OCI-M2 (cell line): Measurements from ENCODE around the gene DVL2.
"Not testable (repeated sequence)": the region's sequence is repeated elsewhere in the genome, so short reads cannot be mapped to it uniquely, and the experiment has no call there.

ENCODE experiments used
- DNase-seq: peaks from one replicate; lab custom pipeline; 2025; ENCODE audit not compliant: unreplicated experiment; lab: John Stamatoyannopoulos, UW

DVL2 gene

GRCh38 chr17:7204336-7204735, 30.0 kb downstream of the DVL2 start:
- no peak for DNase-seq

DNA sequence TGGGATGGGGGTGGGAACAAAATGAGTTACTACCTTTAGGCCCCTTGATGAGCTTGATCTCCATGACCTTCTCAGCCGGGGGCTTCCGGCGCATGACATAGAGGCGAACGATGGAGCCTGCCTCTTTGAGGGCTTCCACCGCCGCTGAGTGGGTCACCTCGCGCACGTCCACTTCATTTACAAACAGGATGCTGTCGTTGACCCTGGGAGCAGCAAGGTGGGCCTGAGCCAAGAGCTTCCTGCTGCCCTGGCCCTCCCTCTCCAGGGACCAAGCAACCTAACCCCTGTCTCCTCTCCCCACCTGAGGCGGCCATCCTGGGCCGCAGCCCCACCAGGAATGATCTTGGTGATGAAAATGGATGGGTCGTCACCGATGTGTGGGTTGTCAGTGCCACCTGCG, 30.9 kb downstream of the DVL2 start:
- no peak for DNase-seq

- DNase-seq, result no peak
Observed at GRCh38 chr17:7196651-7197401, 37.5 kb downstream of the DVL2 start.

- DNase-seq, result no peak
Observed at GRCh38 chr17:7195971-7196370, 38.3 kb downstream of the DVL2 start.

DNA sequence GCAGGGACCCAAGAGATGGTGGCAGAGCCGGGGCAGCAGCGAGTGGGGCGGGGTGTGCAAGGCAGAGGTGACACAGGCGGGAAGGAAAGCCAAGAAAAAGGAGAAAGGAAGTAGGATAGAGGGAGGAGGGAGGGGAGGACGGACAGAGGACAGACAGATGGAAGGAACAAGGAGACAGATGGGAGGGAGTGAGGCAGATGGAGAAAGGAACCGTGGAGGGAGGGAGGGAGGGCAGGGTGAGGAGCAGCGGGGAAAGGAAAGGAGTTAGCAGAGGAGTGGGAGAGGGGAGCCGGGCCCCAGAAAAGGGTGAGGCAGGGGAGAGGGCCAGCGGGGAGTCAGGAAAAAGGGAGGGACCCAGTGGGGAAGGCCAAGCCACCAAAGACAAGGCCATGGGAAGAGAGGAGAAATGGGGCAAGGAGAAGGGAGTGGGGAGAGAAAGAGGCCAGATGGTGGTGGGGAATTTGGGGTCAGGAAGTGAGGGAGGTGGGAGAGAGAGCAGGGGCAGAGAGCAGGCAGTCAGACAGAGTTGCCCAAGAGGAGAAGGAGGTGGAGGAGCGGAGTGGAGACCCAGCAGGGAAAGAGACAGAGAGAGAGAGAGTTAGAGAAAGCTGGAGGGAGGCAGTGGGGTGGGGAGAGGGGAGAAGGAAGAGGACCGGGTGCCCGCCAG, 41.9 kb downstream of the DVL2 start:
- DNase-seq, result no peak

DNA sequence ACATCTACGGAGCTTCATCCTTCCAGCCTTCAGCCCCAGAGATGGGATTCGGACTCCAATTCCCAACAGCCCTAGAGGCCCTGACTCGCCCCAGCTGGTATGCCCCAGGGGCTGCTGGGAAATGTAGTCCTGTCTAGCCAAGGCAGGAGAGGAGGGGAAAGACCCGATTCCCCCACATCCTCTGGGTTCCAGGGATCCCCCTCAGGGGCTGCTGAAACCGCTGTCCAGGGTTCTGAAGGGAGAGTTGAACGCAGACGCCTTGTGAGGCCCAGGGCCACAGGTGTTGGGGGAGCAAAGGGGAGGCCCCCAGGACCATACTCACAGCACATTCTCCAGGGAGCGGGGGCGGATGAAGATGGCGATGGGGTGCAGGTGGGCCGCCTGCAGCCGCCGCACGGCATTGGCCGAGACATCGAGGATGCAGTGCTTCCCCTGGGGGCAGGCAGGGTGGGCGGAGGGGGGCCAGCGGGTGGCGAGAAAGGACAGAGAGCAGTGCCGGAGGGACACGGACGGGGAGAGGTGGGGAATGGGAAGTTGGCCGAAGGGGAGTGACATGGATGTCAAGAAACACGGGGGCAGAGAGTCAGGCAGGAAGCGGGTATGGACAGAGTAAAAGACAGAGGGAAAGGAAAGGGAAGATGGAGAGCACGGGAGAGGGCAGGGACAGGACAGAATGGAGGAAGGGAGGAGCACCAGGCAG, 42.6 kb downstream of the DVL2 start:
- DNase-seq, result no peak

DNA sequence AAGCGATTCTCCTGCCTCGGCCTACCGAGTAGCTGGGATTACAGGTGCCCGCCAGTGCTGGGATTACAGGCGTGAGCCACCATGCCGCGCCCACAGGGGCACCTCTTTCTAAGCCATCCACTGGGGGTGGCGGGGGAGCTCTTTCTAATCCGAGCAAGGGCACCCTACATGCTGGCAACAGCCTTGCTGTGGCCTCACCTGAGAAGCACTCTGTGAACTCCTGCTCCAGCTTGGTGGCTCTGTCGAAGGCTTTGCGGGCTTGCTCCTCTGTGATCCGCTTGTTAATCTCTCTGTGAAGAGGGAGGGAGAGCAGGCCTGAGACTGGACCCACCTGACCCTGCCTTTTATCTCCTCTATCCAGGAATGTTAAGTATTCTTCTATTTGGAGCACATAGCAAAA, 43.2 kb downstream of the DVL2 start:
- DNase-seq, result no peak

DNA sequence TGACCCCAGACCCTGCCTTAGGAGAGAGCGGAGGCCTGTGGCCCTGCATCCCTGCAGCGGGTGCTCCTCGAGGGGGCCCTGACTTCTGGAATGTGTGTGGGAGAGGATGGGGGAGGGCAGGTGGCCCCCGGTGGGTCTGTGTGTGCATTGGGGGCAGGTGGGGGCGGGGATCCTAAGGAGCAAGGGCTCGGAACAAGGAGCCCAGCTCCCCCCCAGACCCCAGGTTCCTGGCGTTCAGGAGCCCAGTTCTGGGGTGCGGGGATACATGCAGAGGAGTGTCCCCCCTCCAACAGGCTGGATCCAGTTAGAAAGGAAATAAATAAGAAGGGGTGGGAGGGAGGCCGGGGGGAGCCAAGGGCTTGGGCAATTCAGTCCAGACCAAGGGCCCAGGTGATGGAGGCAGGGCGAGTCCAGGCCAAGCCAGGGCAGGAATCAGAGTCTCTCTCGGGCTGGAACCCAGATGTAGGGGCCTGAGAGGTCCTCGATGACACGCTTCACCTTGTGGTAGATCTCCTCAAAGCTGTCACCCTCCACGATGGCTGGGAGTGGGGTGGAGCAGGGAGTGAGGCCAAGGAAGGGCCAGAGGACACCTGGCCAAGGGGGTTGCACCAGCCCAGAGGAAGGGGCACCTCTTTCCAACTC, 43.9 kb downstream of the DVL2 start:
- DNase-seq, result no peak

DNA sequence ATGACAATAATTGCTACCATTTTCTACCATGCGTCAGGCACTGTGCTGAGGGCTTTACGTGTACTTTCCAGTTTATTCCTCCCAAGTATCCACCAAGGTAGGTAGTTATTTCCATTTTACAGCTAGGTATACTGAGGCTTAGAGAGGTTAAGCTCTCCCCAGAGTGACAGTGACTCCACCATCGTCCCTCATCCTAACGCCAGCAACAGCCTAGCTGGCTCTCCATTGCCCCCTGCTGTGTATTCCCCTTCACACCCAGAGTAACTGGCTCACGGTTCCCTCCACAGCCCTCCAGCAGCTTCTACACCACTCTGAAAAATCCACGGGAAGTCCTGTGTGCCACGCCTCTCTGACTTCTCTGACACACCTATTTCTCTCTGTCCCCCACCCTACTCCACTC, 48.1 kb downstream of the DVL2 start:
- DNase-seq, result no peak

GRCh38 chr17:7184647-7185046, 49.7 kb downstream of the DVL2 start:
- DNase-seq, result no peak

- DNase-seq, result no peak
Observed at GRCh38 chr17:7184091-7184488, 50.2 kb downstream of the DVL2 start.

GRCh38 chr17:7183433-7184090, 50.8 kb downstream of the DVL2 start:
- no peak for DNase-seq

DNA sequence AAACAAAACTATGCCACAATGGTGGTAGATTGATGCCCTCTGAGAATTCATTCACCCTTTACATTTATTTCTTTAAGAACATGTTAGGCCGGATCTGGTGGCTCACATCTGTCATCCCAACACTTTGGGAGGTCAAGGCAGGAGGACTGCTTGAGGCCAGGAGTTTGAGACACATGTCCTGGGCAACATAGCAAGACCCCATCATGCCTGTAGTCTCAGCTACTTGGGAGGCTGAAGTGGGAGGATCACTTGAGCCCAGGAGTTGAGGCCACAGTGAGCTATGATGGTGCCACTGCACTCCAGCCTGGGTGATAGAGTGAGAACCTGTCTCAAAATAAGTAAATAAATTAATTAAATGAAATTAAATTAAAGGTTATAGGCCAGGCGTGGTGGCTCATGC, 52.2 kb downstream of the DVL2 start:
- DNase-seq, result not testable (repeated sequence)

DNA sequence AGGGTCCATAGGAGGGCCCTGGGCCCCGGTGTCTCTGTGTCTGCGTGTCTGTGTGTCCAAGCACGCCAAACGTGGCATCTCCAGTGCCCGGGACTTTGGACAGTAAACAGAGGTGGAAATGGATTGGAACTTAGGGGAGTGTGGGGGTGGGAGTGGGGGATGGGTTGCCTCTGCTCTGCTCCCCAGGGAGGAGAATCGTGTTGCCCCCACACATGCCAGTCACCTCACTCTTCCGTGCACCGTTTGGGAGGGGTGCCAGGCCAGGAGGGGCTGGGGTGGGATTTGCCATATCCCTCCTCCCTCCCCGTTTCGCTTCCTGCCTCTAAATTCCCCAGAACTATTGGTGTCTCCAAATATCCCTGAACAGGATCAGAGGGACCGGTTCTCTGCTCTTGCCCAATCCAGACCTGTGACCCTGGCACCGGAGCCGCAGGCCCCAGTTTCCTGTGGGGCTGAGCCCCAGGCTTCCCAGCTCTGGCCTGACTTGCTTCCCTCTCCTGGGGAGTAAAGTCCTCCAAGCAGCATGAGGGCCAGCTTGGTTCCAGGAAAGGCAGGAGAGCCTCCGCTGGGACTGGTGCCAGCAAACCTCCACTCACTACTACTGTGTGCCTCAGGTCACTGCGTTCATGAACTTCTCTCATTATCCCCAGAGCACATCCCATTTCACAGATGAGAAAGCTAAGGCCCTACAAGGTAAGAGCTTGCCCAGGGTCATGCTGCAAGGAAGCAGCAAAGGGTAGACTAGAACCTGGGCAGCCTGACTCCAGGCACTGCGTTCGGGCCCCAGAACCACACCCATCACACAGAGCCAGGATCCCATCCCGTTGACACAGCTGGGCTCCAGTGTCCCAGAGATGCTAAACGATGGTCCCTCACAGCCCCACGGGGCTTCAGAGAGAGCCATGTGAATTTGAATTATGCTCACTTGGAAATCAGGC, 54.7 kb downstream of the DVL2 start, which contains the start of gene ASGR1:
TSS of gene ASGR1 (minus strand) at position 54 of the 938 bp plus-strand sequence. CDS start 807 bp downstream, outside the sequence.
- no peak for DNase-seq

DNA sequence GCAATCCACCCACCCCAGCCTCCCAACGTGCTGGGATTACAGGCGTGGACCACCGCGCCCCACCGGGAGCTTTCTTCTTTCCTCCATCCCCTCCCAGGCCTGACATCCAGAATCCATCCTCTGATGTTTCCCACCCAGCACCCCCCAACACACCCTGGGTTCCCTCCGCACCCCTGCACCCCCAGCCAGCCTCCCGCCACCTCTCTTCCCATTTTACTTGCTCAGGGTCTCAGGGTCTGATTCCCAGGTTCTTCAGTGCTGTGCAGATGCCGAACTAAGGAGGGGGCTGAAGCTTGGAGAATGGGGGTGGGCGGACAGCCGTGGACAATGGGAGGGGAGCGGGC, 55.4 kb downstream of the DVL2 start:
- DNase-seq, result no peak

DNA sequence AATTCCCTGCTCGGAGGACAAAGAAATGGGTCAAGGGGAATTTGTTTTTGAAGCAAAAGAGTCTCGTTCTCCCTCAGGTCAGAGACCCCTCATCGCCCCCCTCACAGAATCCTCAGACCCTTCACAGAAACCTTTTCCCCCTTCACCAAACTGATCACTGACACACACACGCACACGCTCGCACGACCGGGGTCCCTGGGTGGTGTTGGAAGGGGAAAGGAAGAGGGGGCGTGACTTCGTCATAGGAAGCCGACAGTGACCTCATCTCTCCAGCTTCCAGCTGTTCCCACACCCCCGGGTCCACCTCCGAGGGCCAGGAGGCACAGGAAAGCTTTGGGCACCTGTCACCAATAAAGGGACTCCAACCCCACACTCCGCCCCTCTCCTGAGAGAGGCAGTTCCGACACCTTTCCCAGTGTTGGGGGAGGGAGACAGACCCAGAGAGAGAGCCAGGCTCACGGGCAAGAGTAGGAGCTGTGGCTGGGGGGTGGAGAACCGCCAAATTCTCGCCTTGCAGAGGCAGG, 56.3 kb downstream of the DVL2 start:
- no peak for DNase-seq

DNA sequence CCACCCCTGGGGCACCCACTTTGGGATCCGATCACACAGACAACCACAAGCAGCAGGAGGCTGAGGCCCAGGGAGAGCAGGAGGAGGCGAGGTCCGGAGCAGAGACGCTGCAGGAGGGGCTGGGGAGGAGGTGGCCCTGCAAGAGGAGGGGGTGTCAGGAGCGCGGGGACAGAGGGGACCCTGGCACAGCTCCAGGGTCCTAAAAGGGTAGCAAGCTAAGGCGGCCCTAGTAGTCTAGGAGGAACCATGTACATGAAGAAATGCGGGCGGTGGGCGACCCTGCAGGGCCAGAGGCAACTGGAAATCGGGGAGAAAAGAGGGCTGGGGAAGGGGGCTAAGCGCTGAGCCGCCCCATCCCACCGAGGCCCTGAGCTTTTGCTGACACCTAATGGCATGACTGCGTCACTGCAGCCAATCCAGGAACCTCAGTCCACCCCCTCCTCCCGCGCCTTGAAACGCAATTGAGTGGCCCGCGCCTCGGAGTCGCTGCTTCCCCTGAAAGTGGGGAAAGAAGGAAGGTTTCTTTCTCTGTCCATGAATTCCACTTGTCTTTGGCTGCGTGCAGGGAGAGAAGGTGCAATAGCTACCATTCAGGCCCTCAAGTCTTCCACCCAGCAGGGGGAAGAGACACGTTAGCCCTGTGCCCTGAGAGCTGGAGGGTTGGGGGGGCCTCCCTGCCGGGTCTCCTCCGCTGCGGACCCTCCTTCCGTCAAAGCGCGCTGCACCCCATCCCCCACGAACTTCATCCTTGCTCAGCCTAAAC, 56.9 kb downstream of the DVL2 start:
- peak; percentile 44 for DNase-seq

- no peak for DNase-seq
Observed at GRCh38 chr17:7176841-7177190, 57.5 kb downstream of the DVL2 start.
